Tibial nerve (tissue), 4 donors: ENCODE measurements around the gene NRCAM. TPM values are rescaled to one million over a fixed set of nuclear protein-coding genes. Genes with fewer than 3 reads are reported as not detected.

Experiments used
- DNase-seq, 2 donors: peaks; one replicate each; pipeline ENCODE4 v3.0.0-alpha.2; 2019; ENCODE audit warnings: low spot score in 2 of 2
- H3K27ac ChIP-seq, 4 donors: fragments of 200-600 bp; sonication (generic) in 3 of 4; one replicate each; pipeline ENCODE4 v1.5.1; 2017 to 2019; ENCODE audit warnings: mild to moderate bottlenecking in 1 of 4
- H3K27me3 ChIP-seq, 2 donors: fragments of 200-600 bp; sonication (generic) in 1 of 2; one replicate each; pipeline versions ENCODE4 v1.5.1 to v1.6.0; 2017 to 2019
- H3K36me3 ChIP-seq, 3 donors: fragments of 200-600 bp; sonication (generic); one replicate each; pipeline ENCODE4 v1.5.1; 2018 to 2019
- H3K4me1 ChIP-seq, 4 donors: fragments of 200-600 bp; sonication (generic) in 3 of 4; one replicate each; pipeline ENCODE4 v1.5.1; 2017 to 2019
- H3K4me3 ChIP-seq, 4 donors: fragments of 200-600 bp; sonication (generic) in 3 of 4; one replicate each; pipeline ENCODE4 v1.5.1; 2017 to 2019; ENCODE audit warnings: mild to moderate bottlenecking in 1 of 4, moderate library complexity in 1 of 4
- H3K9me3 ChIP-seq, 4 donors: fragments of 200-600 bp; sonication (generic) in 3 of 4; one replicate each; pipeline ENCODE4 v1.5.1; 2017 to 2019
- EP300 ChIP-seq, 2 donors: sonication (generic); formaldehyde crosslinking; IDR thresholded peaks; one replicate each; pipeline ENCODE4 v1.6.1; 2017; ENCODE audit warnings: antibody characterized with exemption in 2 of 2, mild to moderate bottlenecking in 1 of 2
- POLR2A ChIP-seq, 2 donors: fragments of 450-650 bp; IDR thresholded peaks; one replicate each; pipeline ENCODE4 v1.6.1; 2017; ENCODE audit warnings: antibody characterized with exemption in 2 of 2, mild to moderate bottlenecking in 2 of 2, moderate library complexity in 2 of 2
- WGBS, 2 donors: methylation state at CpG; one replicate each; pipeline ENCODE4 v1.1.5; 2018; 5-methylcytosine and 5-hydroxymethylcytosine counted together
- total RNA-seq, 4 donors: library from RNA; depleted of rRNA; stranded (reverse); fragments of >200 nt; gene quantifications; one replicate each; pipeline ENCODE4 v1.1.0, GENCODE V29; 2016
- TF ChIP-seq, protein P1 (sequence below), 5 experiments: fragments of 200-600 bp in 3 of 5; fragments of 450-650 bp in 2 of 5; sonication (generic) in 3 of 5; IDR thresholded peaks; one replicate each; pipeline ENCODE4 v1.5.1; 2016 to 2019; ENCODE audit warnings: antibody characterized with exemption in 5 of 5, mild to moderate bottlenecking in 3 of 5, moderate library complexity in 2 of 5

The NRCAM gene
- total RNA-seq, 4 donors from 2014 or later = 16.5 to 87.4 (median 22.4) TPM

DNA sequence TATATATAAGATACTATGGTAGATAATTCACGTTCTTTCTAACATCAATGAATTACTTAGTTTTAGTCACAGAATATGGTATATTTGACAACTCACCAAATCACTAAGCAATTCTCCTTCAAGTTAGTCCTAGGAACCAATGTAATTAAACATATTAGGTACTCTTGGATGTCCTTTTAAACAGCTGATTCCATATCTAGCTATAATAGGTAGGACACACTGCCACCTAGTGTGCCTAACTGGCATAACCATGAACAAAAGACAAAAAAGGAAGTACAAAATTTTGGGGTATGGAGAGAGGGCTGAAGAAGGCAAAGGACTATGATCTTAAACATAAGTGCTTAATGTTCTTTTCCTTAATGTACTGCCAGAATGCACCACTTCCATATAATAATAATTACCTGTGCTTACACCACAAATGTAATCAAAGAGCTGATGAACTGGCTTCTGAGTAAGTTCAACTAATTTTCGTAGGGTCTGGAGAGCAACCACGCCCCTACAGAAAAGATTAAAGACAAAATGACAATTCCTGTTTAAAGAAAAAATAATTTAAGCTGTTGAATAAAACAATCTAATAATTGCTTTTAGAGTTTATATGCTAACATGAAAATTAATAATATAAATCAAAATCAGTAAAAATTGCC, 41.0 kb upstream of the NRCAM start:
- no peak for TF ChIP-seq EP300 (IDR thresholded peaks at IDR 0.05)
- TF ChIP-seq, protein P1, sequence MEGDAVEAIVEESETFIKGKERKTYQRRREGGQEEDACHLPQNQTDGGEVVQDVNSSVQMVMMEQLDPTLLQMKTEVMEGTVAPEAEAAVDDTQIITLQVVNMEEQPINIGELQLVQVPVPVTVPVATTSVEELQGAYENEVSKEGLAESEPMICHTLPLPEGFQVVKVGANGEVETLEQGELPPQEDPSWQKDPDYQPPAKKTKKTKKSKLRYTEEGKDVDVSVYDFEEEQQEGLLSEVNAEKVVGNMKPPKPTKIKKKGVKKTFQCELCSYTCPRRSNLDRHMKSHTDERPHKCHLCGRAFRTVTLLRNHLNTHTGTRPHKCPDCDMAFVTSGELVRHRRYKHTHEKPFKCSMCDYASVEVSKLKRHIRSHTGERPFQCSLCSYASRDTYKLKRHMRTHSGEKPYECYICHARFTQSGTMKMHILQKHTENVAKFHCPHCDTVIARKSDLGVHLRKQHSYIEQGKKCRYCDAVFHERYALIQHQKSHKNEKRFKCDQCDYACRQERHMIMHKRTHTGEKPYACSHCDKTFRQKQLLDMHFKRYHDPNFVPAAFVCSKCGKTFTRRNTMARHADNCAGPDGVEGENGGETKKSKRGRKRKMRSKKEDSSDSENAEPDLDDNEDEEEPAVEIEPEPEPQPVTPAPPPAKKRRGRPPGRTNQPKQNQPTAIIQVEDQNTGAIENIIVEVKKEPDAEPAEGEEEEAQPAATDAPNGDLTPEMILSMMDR (IDR thresholded peaks at IDR 0.05) = peak; percentile 66 to 83 (median 73)
- no peak overlapping the region for H3K4me3 ChIP-seq
- WGBS, 2 donors = 90 to 94% methylated on average over 3 of the region's 3 CpGs
- H3K27ac ChIP-seq = no peak overlapping the region
- peaks cover 0 to 44% (median 0%) of the 10 kb centered on the region in 3 donors for H3K36me3 ChIP-seq
- no peaks in the 10 kb centered on the region for H3K9me3 ChIP-seq
- peak; percentile 27 to 80 for DNase-seq
- no peaks in the 10 kb centered on the region for H3K4me1 ChIP-seq
- no peaks in the 10 kb centered on the region for H3K27me3 ChIP-seq

DNA sequence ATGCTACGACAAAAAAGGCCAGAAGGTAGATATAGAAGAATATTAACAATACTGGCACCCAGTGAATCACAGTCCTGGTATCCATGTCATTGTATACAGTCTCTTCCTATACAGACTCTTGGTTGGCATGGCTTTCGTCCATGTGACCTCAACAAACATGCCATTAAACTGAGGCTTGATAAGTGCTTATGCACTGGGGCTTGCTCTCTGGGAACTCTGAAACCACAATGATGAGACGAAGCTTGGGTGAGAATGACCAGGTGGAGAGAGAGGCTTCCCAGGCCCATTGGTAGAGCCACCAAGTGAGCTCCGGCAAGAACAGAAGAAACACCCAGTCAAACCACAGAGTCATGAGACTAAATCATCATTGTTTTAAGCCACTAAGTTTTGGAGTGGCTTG, 36.5 kb upstream of the NRCAM start:
- no peak for DNase-seq
- Histone ChIP-seq H3K27me3 (no peaks in the 10 kb centered on the region), H3K27ac (no peak overlapping the region), H3K4me3 (no peak overlapping the region), H3K36me3 (peaks cover 0 to 37% (median 6%) of the 10 kb centered on the region in 3 donors), H3K9me3 (no peaks in the 10 kb centered on the region), H3K4me1 (no peaks in the 10 kb centered on the region)
- 92 to 95% methylated on average over 4 of the region's 4 CpGs for WGBS, 2 donors
- TF ChIP-seq, protein P1 (IDR thresholded peaks at IDR 0.05) = no peak
- TF ChIP-seq POLR2A (IDR thresholded peaks at IDR 0.05) (no peak), EP300 (IDR thresholded peaks at IDR 0.05) (no peak)

DNA sequence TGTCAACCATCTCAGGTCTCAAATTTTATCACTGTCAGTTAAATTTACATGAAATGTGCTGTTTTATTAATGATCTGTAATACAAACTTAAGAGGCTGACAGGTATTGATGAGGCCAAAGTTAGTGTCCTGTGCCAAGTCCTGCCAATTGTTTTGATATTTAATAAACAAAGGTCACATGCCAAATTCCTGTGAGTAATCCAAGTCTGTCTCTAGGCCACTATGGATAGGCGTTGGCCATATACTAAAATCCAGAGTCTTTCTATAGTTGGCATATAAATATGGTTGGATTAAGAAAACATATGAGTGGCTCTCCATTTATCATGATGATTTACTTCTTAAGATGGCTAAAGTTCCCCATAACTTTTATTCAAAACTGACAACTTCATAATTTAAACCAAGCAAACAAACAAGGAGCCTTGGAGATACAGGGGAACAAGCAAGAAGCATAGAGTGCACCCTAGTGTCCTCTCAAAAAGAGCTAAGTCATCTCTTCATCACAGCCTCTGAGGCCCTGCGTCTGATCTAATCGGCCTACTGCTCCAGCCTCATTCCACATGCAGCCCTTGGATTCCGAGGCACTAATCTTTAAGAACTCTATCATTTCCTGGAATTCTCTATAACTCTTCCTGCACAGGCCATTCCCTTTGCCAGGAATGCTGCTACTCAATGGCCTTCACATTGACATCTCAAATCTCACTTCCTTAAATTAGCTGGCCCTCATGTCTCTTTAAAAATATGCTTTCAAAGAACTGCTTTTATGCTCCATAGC, 32.7 kb upstream of the NRCAM start:
- Histone ChIP-seq H3K27ac (no peak overlapping the region), H3K36me3 (peaks cover 0 to 24% (median 9%) of the 10 kb centered on the region in 3 donors), H3K9me3 (no peaks in the 10 kb centered on the region), H3K27me3 (no peaks in the 10 kb centered on the region), H3K4me3 (no peak overlapping the region), H3K4me1 (no peaks in the 10 kb centered on the region)
- no peak for DNase-seq
- WGBS, 2 donors = 87 to 95% methylated on average over 4 of the region's 4 CpGs
- no peak for TF ChIP-seq POLR2A (IDR thresholded peaks at IDR 0.05)
- TF ChIP-seq EP300 (IDR thresholded peaks at IDR 0.05) = no peak

DNA sequence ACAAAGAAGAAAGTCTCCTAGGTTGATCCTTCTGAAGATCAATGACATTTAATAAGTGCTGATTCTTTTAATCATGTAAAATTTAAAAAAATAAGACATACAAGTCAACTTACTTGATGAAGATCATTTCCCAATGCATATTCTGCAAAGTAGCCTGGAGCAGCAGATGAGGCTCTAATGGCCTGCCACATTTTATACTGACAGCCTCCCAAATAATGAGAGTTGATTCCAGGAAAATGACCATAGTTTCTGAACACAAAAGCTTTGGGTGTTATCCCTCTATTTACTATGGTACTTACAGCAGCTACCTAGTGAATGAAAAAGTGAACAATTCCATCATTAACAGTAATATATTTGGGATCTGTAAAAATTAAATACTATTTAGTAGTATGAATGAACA, 31.4 kb upstream of the NRCAM start:
- DNase-seq = no peak
- Histone ChIP-seq H3K4me1 (no peaks in the 10 kb centered on the region), H3K36me3 (peaks cover 0 to 27% (median 9%) of the 10 kb centered on the region in 3 donors), H3K27me3 (no peaks in the 10 kb centered on the region), H3K4me3 (no peak overlapping the region), H3K27ac (no peak overlapping the region), H3K9me3 (no peaks in the 10 kb centered on the region)
- TF ChIP-seq EP300 (IDR thresholded peaks at IDR 0.05) (no peak), POLR2A (IDR thresholded peaks at IDR 0.05) (no peak)
- TF ChIP-seq, protein P1 (IDR thresholded peaks at IDR 0.05) = no peak

DNA sequence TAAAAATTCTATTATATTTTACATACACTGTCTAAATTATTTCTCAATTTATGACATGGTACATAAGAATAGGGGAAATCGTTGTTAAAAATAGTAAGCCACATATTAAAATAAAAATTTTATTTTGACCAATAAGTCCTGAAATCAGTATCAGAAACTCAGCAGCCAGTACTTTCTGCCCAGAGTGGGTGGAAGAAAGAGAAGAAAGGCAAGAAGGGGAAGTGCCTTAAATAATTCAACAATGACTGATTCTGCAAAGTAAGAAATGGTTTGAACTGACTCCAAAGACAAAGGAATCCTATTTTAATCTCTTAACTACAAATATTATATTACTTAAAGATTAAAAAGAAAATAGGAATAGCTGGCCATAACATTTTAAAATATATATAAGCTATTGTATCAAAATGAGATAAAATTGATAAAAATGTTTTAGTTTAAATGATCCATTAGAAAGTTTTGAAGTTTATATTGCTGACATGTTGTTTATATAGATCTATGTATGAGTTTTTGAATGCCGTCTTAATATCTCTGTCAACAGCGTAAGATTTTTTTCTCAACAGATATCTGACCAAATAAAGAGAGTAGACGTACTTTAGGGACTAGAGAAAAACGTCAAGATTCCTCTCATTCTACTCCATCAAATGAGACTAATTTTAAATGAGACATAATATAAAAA, 30.2 kb upstream of the NRCAM start:
- Histone ChIP-seq H3K4me3 (no peak overlapping the region), H3K27ac (no peak overlapping the region), H3K36me3 (peaks cover 0 to 39% (median 9%) of the 10 kb centered on the region in 3 donors), H3K27me3 (no peaks in the 10 kb centered on the region), H3K9me3 (no peaks in the 10 kb centered on the region), H3K4me1 (no peaks in the 10 kb centered on the region)
- no peak for DNase-seq
- WGBS, 2 donors = 85 to 86% methylated on average over 5 of the region's 5 CpGs
- TF ChIP-seq, protein P1 (IDR thresholded peaks at IDR 0.05) = no peak
- no peak for TF ChIP-seq POLR2A (IDR thresholded peaks at IDR 0.05)
